ENCODE measurements around the gene SYNGR4.

GRCh38 chr19:48321372-48321621, 42.9 kb upstream of the SYNGR4 start:
- TF ChIP-seq POLR2A (IDR thresholded peaks at IDR 0.05) = no peak
- no peak for TF ChIP-seq EP300 (IDR thresholded peaks at IDR 0.05; ENCODE audit: low read depth)

Measured in transverse colon (tissue), 1 donor.